ENCODE measurements around the gene RNF4.

DNA sequence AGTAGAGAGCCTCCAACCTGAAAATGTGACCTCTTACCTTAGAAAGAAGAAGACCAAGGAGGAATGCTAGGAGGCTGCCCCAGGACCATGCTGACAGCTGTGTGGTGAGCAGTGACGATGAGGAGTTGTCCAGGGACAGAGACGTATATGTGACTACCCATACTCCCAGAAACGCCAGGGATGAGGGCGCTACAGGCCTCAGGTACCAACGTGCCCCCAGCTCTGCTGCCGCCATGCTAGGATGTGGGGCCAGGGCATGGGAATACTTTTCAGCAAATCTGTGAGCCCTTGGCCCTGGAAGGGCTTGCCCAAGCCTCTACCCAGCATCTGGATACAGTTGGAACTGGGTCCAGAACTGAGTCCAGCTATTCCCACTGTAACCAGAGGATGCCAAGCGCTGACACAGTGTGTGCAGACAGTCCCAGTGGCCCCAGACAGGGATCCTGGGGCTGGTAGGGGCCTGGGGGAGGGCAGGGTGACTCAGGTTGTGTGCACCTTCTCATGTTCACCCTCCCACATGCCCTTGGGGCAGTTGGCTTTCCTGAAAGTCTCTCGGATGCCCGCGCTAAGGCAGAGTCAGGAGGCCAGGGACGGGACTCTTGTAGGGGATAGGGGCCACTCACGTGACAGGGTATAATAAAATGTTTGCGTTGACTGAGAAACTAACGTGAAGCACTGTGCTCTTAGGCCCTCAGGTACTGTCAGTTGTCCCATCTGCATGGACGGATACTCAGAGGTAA, 43.7 kb downstream of the RNF4 start:
- TF ChIP-seq, protein P1, sequence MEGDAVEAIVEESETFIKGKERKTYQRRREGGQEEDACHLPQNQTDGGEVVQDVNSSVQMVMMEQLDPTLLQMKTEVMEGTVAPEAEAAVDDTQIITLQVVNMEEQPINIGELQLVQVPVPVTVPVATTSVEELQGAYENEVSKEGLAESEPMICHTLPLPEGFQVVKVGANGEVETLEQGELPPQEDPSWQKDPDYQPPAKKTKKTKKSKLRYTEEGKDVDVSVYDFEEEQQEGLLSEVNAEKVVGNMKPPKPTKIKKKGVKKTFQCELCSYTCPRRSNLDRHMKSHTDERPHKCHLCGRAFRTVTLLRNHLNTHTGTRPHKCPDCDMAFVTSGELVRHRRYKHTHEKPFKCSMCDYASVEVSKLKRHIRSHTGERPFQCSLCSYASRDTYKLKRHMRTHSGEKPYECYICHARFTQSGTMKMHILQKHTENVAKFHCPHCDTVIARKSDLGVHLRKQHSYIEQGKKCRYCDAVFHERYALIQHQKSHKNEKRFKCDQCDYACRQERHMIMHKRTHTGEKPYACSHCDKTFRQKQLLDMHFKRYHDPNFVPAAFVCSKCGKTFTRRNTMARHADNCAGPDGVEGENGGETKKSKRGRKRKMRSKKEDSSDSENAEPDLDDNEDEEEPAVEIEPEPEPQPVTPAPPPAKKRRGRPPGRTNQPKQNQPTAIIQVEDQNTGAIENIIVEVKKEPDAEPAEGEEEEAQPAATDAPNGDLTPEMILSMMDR (IDR thresholded peaks at IDR 0.05; ENCODE audit: low read length), result no peak
- TF ChIP-seq EZH2 (IDR thresholded peaks at IDR 0.05; ENCODE audit: borderline replicate concordance, low read length), result no peak
